Endothelial cell (in vitro differentiated cells): ENCODE data around the gene GLYR1. TPM values are rescaled to one million over a fixed set of nuclear protein-coding genes. Genes with fewer than 3 reads are reported as not detected.

Experiments
- DNase-seq: peaks from one replicate; pipeline ENCODE4 v3.0.0; 2021; ENCODE audit warnings: low spot score
- H3K27ac Mint-ChIP-seq: one replicate; pipeline ENCODE4 v1.8.0; 2021; ENCODE audit warnings: mixed read lengths, inconsistent platforms; ENCODE audit not compliant: unreplicated experiment
- H3K27me3 Mint-ChIP-seq: one replicate; pipeline ENCODE4 v1.8.0; 2021; ENCODE audit warnings: mild to moderate bottlenecking, moderate library complexity, mixed read lengths, inconsistent platforms; ENCODE audit not compliant: unreplicated experiment
- H3K36me3 Mint-ChIP-seq: one replicate; pipeline ENCODE4 v1.8.0; 2021; ENCODE audit warnings: mild to moderate bottlenecking, low read depth, mixed read lengths, inconsistent platforms; ENCODE audit not compliant: unreplicated experiment
- H3K4me1 Mint-ChIP-seq: one replicate; pipeline ENCODE4 v1.8.0; 2021; ENCODE audit warnings: mild to moderate bottlenecking, mixed read lengths, inconsistent platforms; ENCODE audit not compliant: unreplicated experiment
- H3K4me3 Mint-ChIP-seq: one replicate; pipeline ENCODE4 v1.8.0; 2021; ENCODE audit warnings: mild to moderate bottlenecking, mixed read lengths, inconsistent platforms; ENCODE audit not compliant: unreplicated experiment
- H3K9me3 Mint-ChIP-seq: one replicate; pipeline ENCODE4 v1.8.0; 2021; ENCODE audit warnings: mixed read lengths, inconsistent platforms; ENCODE audit not compliant: unreplicated experiment
- total RNA-seq: library from RNA; stranded (reverse); fragmentation: NEBNext Ultra II Directional; extraction: Animal tissue kit (Norgen Biotek cat#: 25700); gene quantifications from one replicate; pipeline ENCODE4 v1.2.1, GENCODE V29; 2021; ENCODE audit not compliant: unreplicated experiment
- TF ChIP-seq, protein P1 (sequence below): fragments of 200-600 bp; sonication (generic); IDR thresholded peaks from one replicate; pipeline ENCODE4 v1.5.0; 2021; ENCODE audit warnings: antibody characterized with exemption; ENCODE audit not compliant: unreplicated experiment

Gene GLYR1
- total RNA-seq, 1 donor from 2014 or later: 111 TPM

DNA sequence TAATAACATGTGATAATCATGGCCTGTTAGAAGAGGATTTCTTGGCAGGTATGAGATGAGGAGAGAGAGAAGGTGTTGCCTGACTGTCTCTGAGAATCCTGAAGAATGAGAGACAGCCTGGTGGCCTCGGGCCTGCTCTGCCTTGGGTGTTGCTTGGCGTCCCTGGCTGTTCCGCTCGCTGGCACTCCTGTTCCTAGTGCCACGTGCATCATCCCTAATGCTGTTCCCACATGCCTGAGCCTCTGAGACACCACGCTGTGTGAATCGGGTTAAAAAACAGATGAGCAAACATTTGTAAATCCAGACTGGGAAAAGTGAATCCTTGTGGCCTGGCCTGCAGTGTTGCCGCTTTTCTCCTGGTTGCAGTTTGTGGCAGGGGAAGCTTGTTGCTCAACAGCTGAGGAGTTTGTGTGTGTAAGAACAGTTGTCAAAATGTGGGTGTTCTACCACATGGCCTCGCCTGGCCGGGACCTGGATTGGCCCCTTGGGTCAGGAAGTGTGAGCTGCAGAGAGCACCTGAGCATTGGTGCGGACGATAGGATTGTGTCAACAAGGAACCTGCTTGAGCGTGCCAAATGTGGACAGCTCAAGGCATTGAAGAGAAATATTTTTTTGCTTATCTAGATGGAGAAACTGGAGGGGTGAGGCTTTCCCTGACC, 22.2 kb upstream of the GLYR1 start:
- peaks cover 50% of the 10 kb centered on the region for H3K36me3 Mint-ChIP-seq
- no peaks in the 10 kb centered on the region for H3K9me3 Mint-ChIP-seq
- peaks cover 4% of the 10 kb centered on the region for H3K27me3 Mint-ChIP-seq
- H3K4me1 Mint-ChIP-seq: no peaks in the 10 kb centered on the region
- H3K27ac Mint-ChIP-seq: no peak overlapping the region
- TF ChIP-seq, protein P1, sequence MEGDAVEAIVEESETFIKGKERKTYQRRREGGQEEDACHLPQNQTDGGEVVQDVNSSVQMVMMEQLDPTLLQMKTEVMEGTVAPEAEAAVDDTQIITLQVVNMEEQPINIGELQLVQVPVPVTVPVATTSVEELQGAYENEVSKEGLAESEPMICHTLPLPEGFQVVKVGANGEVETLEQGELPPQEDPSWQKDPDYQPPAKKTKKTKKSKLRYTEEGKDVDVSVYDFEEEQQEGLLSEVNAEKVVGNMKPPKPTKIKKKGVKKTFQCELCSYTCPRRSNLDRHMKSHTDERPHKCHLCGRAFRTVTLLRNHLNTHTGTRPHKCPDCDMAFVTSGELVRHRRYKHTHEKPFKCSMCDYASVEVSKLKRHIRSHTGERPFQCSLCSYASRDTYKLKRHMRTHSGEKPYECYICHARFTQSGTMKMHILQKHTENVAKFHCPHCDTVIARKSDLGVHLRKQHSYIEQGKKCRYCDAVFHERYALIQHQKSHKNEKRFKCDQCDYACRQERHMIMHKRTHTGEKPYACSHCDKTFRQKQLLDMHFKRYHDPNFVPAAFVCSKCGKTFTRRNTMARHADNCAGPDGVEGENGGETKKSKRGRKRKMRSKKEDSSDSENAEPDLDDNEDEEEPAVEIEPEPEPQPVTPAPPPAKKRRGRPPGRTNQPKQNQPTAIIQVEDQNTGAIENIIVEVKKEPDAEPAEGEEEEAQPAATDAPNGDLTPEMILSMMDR: no peak
- no peak overlapping the region for H3K4me3 Mint-ChIP-seq
- no peak for DNase-seq

DNA sequence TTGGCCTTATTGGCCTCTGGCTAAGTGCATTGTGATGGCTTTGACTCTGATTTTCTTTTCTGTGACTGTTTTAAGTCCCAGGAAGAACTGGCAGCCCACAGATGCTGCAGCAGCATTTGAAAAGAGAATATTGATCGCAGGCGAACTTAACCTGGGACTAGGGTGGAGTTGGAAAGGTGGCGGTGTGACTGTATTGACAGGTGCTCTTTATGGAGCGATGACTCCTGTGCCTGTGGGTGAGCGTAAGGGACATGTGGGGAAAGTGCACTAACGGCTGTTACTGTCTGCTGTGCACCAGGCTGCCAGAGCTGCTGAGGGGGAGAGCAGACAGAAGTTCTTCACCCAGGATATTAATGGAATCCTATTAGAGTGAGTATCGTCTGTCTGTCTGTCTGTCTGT, 21.4 kb upstream of the GLYR1 start:
- H3K36me3 Mint-ChIP-seq: peaks cover 50% of the 10 kb centered on the region
- no peak overlapping the region for H3K4me3 Mint-ChIP-seq
- no peaks in the 10 kb centered on the region for H3K4me1 Mint-ChIP-seq
- DNase-seq: no peak
- peaks cover 4% of the 10 kb centered on the region for H3K27me3 Mint-ChIP-seq
- TF ChIP-seq, protein P1: no peak
- no peak overlapping the region for H3K27ac Mint-ChIP-seq
- H3K9me3 Mint-ChIP-seq: no peaks in the 10 kb centered on the region

DNA sequence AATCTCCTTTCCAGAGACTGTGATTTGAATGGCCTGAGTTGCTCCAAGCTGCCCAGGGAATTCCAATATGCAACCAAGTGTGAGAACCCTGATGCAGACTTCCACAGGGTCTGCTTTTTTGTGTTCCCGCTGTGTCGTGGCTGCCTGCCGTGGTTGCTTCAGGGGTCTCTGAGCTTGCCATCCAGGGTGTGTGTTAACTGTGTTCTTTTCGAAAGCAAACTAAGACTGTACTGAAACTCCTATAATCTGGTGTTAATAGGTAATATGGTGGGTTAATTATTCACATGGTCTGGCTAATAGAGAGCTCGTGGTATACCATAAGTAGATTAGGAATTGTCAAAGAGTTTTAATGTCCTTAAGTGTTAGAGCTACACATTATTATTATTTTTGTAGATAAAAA, 20.9 kb upstream of the GLYR1 start:
- peaks cover 4% of the 10 kb centered on the region for H3K27me3 Mint-ChIP-seq

DNA sequence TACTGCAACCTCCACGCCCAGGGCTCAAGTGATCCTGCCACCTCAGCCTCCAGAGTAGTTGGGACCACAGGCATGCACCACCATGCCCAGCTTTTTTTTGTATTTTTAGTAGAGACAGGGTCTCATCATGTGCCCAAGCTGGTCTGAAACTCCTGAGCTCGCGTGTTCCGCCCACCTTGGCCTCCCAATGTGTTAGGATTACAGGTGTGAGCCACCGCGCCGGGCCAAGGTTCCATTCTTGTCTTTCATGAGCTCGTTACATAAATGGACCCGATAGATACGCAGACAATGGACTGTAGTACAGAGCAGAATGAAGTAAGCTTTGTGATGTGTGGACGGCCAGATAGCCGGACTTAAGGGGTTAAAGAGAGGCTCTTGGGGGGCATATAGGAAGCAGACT, 19.5 kb upstream of the GLYR1 start:
- no peaks in the 10 kb centered on the region for H3K4me1 Mint-ChIP-seq
- TF ChIP-seq, protein P1: no peak
- H3K4me3 Mint-ChIP-seq: no peak overlapping the region
- DNase-seq: no peak
- peaks cover 43% of the 10 kb centered on the region for H3K36me3 Mint-ChIP-seq
- H3K9me3 Mint-ChIP-seq: no peaks in the 10 kb centered on the region
- H3K27ac Mint-ChIP-seq: no peak overlapping the region
- H3K27me3 Mint-ChIP-seq: peaks cover 4% of the 10 kb centered on the region

More for the DNA sequence above, 20.9 kb upstream of the GLYR1 start:
- H3K36me3 Mint-ChIP-seq: peaks cover 47% of the 10 kb centered on the region
- no peaks in the 10 kb centered on the region for H3K9me3 Mint-ChIP-seq
- H3K27ac Mint-ChIP-seq: no peak overlapping the region
- no peak overlapping the region for H3K4me3 Mint-ChIP-seq
- TF ChIP-seq, protein P1: no peak
- H3K4me1 Mint-ChIP-seq: no peaks in the 10 kb centered on the region
- DNase-seq: no peak

DNA sequence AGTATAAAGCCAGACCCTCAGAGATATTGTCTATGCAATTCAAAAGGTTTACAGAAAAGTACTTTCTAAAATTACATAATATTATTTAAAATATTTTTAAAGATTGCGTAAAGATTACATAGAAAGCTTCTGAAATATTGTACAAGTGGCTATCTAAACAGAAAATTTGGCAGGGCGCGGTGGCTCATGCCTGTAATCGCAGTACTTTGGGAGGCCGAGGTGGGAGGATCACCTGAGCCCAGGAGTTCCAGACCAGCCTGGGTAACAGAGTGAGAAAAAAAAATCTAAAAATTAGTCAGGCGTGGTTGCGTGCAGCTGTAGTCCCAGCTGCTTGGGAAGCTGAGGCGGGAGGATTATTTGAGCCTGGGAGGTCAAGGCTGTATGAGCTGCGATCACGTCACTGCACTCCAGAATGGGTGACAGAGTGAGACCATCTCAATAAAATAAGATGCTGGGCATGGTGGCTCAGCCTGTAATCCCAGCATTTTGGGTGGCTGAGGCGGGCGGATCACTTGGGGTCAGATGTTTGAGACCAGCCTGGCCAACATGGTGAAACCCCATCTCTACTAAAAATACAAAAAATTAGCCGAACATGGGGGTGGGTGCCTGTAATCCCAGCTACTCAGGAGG, 18.3 kb upstream of the GLYR1 start:
- Mint-ChIP-seq H3K27me3 (peaks cover 4% of the 10 kb centered on the region), H3K27ac (no peak overlapping the region), H3K4me1 (no peaks in the 10 kb centered on the region), H3K4me3 (no peak overlapping the region), H3K9me3 (no peaks in the 10 kb centered on the region), H3K36me3 (peaks cover 40% of the 10 kb centered on the region)
- TF ChIP-seq, protein P1: no peak
- DNase-seq: no peak
